Testis (tissue), 3 donors: Measurements from ENCODE around the gene CLDN14. TPM values are rescaled to one million over a fixed set of nuclear protein-coding genes. Genes with fewer than 3 reads are reported as not detected.

Source experiments
- DNase-seq: peaks from one replicate; pipeline ENCODE4 v3.0.0-alpha.2; 2019
- H3K27ac ChIP-seq, 2 donors: fragments of 200-600 bp; sonication (generic); one replicate each; pipeline ENCODE4 v1.5.1; 2019
- H3K27me3 ChIP-seq: fragments of 200-600 bp; sonication (generic); one replicate; pipeline ENCODE4 v1.5.1; 2019
- H3K36me3 ChIP-seq: fragments of 200-600 bp; sonication (generic); one replicate; pipeline ENCODE4 v1.5.1; 2017; ENCODE audit warnings: low read depth; ENCODE audit errors: missing control alignments
- H3K4me1 ChIP-seq: fragments of 200-600 bp; sonication (generic); one replicate; pipeline ENCODE4 v1.5.1; 2019
- H3K4me3 ChIP-seq, 2 donors: fragments of 200-600 bp; sonication (generic); one replicate each; pipeline ENCODE4 v1.5.1; 2017 to 2019
- H3K9me3 ChIP-seq: fragments of 200-600 bp; sonication (generic); one replicate; pipeline ENCODE4 v1.5.1; 2017
- CTCF ChIP-seq, 3 experiments: fragments of 450-650 bp in 2 of 3; fragments of 200-600 bp in 1 of 3; sonication (generic) in 1 of 3; IDR thresholded peaks; one replicate each; pipeline ENCODE4 v1.5.1; 2016 to 2019; ENCODE audit warnings: antibody characterized with exemption in 3 of 3, mild to moderate bottlenecking in 2 of 3, moderate library complexity in 1 of 3
- POLR2A ChIP-seq: fragments of 450-650 bp; IDR thresholded peaks from one replicate; pipeline ENCODE4 v1.6.1; 2017; ENCODE audit warnings: antibody characterized with exemption, mild to moderate bottlenecking, moderate library complexity
- WGBS, 2 donors: methylation state at CpG; one replicate each; pipeline ENCODE4 v1.1.5; 2018; 5-methylcytosine and 5-hydroxymethylcytosine counted together
- intact Hi-C: fragments of 100-400 bp; cut with DNase I; formaldehyde crosslinking; loops from one replicate; pipeline ENCODE4 v1.15.1; 2023; ENCODE audit warnings: low total_unique reads
- polyA plus RNA-seq: library from polyadenylated mRNA; stranded (reverse); fragments of 350-450 nt; fragmentation: Illumina TruSeq; extraction: RNeasy Lipid Tissue Mini Kit (QIAGEN cat#74804); gene quantifications from one replicate; pipeline ENCODE4 v1.2.3, GENCODE V29; 2014; ENCODE audit warnings: low read depth, low replicate concordance; ENCODE audit not compliant: insufficient read depth
- total RNA-seq, 2 donors: library from RNA; depleted of rRNA; stranded (reverse); fragments of >200 nt; gene quantifications; one replicate each; pipeline ENCODE4 v1.2.3, GENCODE V29; 2016

The CLDN14 gene
- total and polyA plus RNA-seq, 3 donors from 2014 or later, result 0.31 to 0.96 (median 0.31) TPM

DNA sequence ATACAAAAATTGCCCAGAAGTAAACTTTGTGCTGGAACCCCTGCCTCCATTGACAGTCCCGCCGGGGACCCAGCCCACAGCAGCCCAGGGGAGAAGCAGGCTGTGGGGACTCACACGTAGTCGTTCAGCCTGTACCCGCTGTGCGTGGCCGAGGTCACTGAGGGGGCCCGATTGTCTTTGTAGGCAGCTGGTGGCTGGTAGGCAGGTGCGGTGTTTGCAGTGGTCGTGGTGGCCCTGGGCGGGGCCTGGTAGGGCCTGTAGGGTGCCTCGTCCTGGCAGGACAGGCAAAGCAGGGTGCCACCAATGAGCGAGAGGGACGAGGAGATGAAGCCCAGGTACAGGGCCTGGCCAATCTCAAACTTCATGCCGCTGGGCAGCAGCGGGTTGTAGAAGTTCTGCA is 19.1 kb downstream of the CLDN14 start:
- WGBS, 2 donors, result 85 to 95% methylated on average over 11 to 16 of the region's 16 CpGs

DNA sequence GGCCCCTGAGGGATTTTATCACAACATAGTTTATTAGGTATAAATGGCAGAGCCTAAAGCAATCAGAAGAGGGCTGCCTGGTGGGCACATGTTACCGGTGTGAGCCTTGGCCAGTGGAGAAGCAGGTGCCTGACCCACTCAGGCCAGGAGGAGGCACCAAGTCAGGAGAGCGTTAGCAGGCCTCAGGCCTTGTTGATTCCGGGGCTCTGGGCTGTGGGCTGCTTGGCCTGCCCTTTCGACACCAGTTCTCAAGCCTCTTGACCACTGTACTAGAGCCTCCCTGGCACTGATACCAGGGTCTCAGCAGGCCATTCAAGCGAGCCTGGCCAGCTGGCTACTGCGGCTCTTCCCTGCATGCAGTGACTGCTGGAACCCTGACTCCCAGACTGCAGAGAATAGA is 20.8 kb downstream of the CLDN14 start:
- intact Hi-C loops, result no loop called here
- no peaks in the 10 kb centered on the region for H3K9me3 ChIP-seq
- no peak overlapping the region for H3K4me3 ChIP-seq
- 93 to 98% methylated on average over 6 of the region's 6 CpGs for WGBS, 2 donors
- H3K27me3 ChIP-seq, result no peaks in the 10 kb centered on the region
- no peak for DNase-seq
- peaks cover 18% of the 10 kb centered on the region for H3K4me1 ChIP-seq
- TF ChIP-seq CTCF (IDR thresholded peaks at IDR 0.05), result no peak
- TF ChIP-seq POLR2A, result no peak
- no peak overlapping the region for H3K27ac ChIP-seq
- H3K36me3 ChIP-seq, result no peaks in the 10 kb centered on the region

More for the DNA sequence above, 19.1 kb downstream of the CLDN14 start:
- no peaks in the 10 kb centered on the region for H3K27me3 ChIP-seq
- no peak for TF ChIP-seq POLR2A
- TF ChIP-seq CTCF (IDR thresholded peaks at IDR 0.05), result no peak
- intact Hi-C loops, result no loop called here
- no peak overlapping the region for H3K27ac ChIP-seq
- H3K4me1 ChIP-seq, result peaks cover 8% of the 10 kb centered on the region
- H3K9me3 ChIP-seq, result no peaks in the 10 kb centered on the region
- no peak for DNase-seq
- H3K36me3 ChIP-seq, result no peaks in the 10 kb centered on the region
- no peak overlapping the region for H3K4me3 ChIP-seq

GRCh38 chr21:36456729-36457414 is 23.1 kb downstream of the CLDN14 start:
- DNase-seq, result no peak

GRCh38 chr21:36454706-36455105 is 25.2 kb downstream of the CLDN14 start:
- H3K9me3 ChIP-seq, result no peaks in the 10 kb centered on the region
- no peak for DNase-seq
- no peak overlapping the region for H3K4me3 ChIP-seq
- intact Hi-C loops, result no loop called here
- no peak overlapping the region for H3K27ac ChIP-seq
- no peak for TF ChIP-seq CTCF (IDR thresholded peaks at IDR 0.05)
- no peak for TF ChIP-seq POLR2A
- peaks cover 19% of the 10 kb centered on the region for H3K4me1 ChIP-seq
- 49 to 54% methylated on average over 4 of the region's 4 CpGs for WGBS, 2 donors
- H3K27me3 ChIP-seq, result no peaks in the 10 kb centered on the region
- H3K36me3 ChIP-seq, result no peaks in the 10 kb centered on the region

More at GRCh38 chr21:36456729-36457414, 23.1 kb downstream of the CLDN14 start:
- Histone ChIP-seq H3K27ac (no peak overlapping the region), H3K9me3 (no peaks in the 10 kb centered on the region), H3K4me1 (peaks cover 20% of the 10 kb centered on the region), H3K36me3 (no peaks in the 10 kb centered on the region), H3K27me3 (no peaks in the 10 kb centered on the region), H3K4me3 (no peak overlapping the region)
- 75 to 91% methylated on average over 7 of the region's 7 CpGs for WGBS, 2 donors
- TF ChIP-seq POLR2A, result no peak
- no peak for TF ChIP-seq CTCF (IDR thresholded peaks at IDR 0.05)
- intact Hi-C loops, result no loop called here

DNA sequence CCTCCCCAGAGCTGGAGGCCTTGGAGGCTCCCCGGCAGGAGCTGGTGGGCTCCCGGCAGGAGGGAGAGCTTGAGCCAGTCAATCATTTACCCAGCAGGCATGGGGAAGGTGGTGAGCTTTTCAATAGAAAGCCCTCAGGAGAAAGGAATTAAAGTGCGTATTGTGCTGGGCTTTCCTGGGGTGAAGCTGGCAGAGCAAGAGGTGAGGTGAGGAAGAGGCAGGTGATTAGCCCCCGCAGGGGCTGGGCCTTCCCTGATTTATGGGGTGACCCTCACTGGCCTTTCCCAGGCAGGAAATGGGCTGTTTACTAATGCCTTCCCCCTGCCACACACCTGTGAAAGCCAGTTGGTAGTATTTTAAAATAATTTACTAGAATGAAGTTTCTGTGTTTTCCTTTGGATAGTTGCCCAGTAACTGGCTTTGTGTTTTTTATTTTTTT is 25.8 kb downstream of the CLDN14 start:
- H3K36me3 ChIP-seq, result no peaks in the 10 kb centered on the region
- 29 to 41% methylated on average over 4 of the region's 4 CpGs for WGBS, 2 donors
- no peak overlapping the region for H3K4me3 ChIP-seq
- H3K27ac ChIP-seq, result no peak overlapping the region
- intact Hi-C loops, result no loop called here
- TF ChIP-seq POLR2A, result no peak
- TF ChIP-seq CTCF (IDR thresholded peaks at IDR 0.05), result no peak
- H3K27me3 ChIP-seq, result no peaks in the 10 kb centered on the region
- no peak for DNase-seq
- no peaks in the 10 kb centered on the region for H3K9me3 ChIP-seq
- H3K4me1 ChIP-seq, result peaks cover 19% of the 10 kb centered on the region
